ENCODE data around the gene ALDH8A1.

Gene ALDH8A1

GRCh38 chr6:134951494-134952263 lies 1.8 kb upstream of the ALDH8A1 start:
- Histone ChIP-seq H3K4me1 (ENCODE audit: control insufficient read depth, insufficient read depth, low read length) (0 out of 2 replicates have a peak, but pooled peaks cover 1% of the 10 kb centered on the region), H3K36me3 (ENCODE audit: control insufficient read depth, insufficient read depth, low read length) (no peaks in the 10 kb centered on the region), H3K9me3 (ENCODE audit: control insufficient read depth, insufficient read depth, low read length) (no peaks in the 10 kb centered on the region), H3K27ac (ENCODE audit: low read length) (no peak overlapping the region), H3K4me3 (ENCODE audit: low read length) (no peak overlapping the region), H3K27me3 (ENCODE audit: control insufficient read depth, insufficient read depth, low read length) (no peaks in the 10 kb centered on the region)
- no peak for DNase-seq (ENCODE audit: low read depth, low spot score)
- no CpG with 5 or more reads among the region's 13 CpGs for WGBS (ENCODE audit: insufficient coverage, insufficient read length)

GRCh38 chr6:134950482-134950881 lies 581 bp upstream of the ALDH8A1 start:
- Histone ChIP-seq H3K27ac (ENCODE audit: low read length) (no peak overlapping the region), H3K36me3 (ENCODE audit: control insufficient read depth, insufficient read depth, low read length) (no peaks in the 10 kb centered on the region), H3K4me3 (ENCODE audit: low read length) (no peak overlapping the region), H3K27me3 (ENCODE audit: control insufficient read depth, insufficient read depth, low read length) (no peaks in the 10 kb centered on the region), H3K9me3 (ENCODE audit: control insufficient read depth, insufficient read depth, low read length) (no peaks in the 10 kb centered on the region), H3K4me1 (ENCODE audit: control insufficient read depth, insufficient read depth, low read length) (0 out of 2 replicates have a peak, but pooled peaks cover 1% of the 10 kb centered on the region)
- no peak for DNase-seq (ENCODE audit: low read depth, low spot score)
- WGBS (ENCODE audit: insufficient coverage, insufficient read length): no CpG with 5 or more reads among the region's 2 CpGs

- Histone ChIP-seq H3K4me1 (ENCODE audit: control insufficient read depth, insufficient read depth, low read length) (no peaks in the 10 kb centered on the region), H3K4me3 (ENCODE audit: low read length) (no peak overlapping the region), H3K36me3 (ENCODE audit: control insufficient read depth, insufficient read depth, low read length) (no peaks in the 10 kb centered on the region), H3K27ac (ENCODE audit: low read length) (no peak overlapping the region), H3K27me3 (ENCODE audit: control insufficient read depth, insufficient read depth, low read length) (no peaks in the 10 kb centered on the region), H3K9me3 (ENCODE audit: control insufficient read depth, insufficient read depth, low read length) (no peaks in the 10 kb centered on the region)
- WGBS (ENCODE audit: insufficient coverage, insufficient read length): no CpG with 5 or more reads among the region's 1 CpG
- DNase-seq (ENCODE audit: low read depth, low spot score): no peak
Observed at GRCh38 chr6:134948691-134949090, 1.2 kb downstream of the ALDH8A1 start.

- DNase-seq (ENCODE audit: low read depth, low spot score): no peak
- Histone ChIP-seq H3K27me3 (ENCODE audit: control insufficient read depth, insufficient read depth, low read length) (no peaks in the 10 kb centered on the region), H3K27ac (ENCODE audit: low read length) (no peak overlapping the region), H3K9me3 (ENCODE audit: control insufficient read depth, insufficient read depth, low read length) (no peaks in the 10 kb centered on the region), H3K36me3 (ENCODE audit: control insufficient read depth, insufficient read depth, low read length) (no peaks in the 10 kb centered on the region), H3K4me1 (ENCODE audit: control insufficient read depth, insufficient read depth, low read length) (no peaks in the 10 kb centered on the region), H3K4me3 (ENCODE audit: low read length) (no peak overlapping the region)
Observed at GRCh38 chr6:134948142-134948541, 1.8 kb downstream of the ALDH8A1 start.

- Histone ChIP-seq H3K4me3 (ENCODE audit: low read length) (no peak overlapping the region), H3K27me3 (ENCODE audit: control insufficient read depth, insufficient read depth, low read length) (no peaks in the 10 kb centered on the region), H3K36me3 (ENCODE audit: control insufficient read depth, insufficient read depth, low read length) (no peaks in the 10 kb centered on the region), H3K9me3 (ENCODE audit: control insufficient read depth, insufficient read depth, low read length) (no peaks in the 10 kb centered on the region), H3K4me1 (ENCODE audit: control insufficient read depth, insufficient read depth, low read length) (no peaks in the 10 kb centered on the region), H3K27ac (ENCODE audit: low read length) (no peak overlapping the region)
- DNase-seq (ENCODE audit: low read depth, low spot score): no peak
Observed at GRCh38 chr6:134945045-134945444, 4.9 kb downstream of the ALDH8A1 start.

- Histone ChIP-seq H3K36me3 (ENCODE audit: control insufficient read depth, insufficient read depth, low read length) (no peaks in the 10 kb centered on the region), H3K4me3 (ENCODE audit: low read length) (no peak overlapping the region), H3K27me3 (ENCODE audit: control insufficient read depth, insufficient read depth, low read length) (no peaks in the 10 kb centered on the region), H3K27ac (ENCODE audit: low read length) (no peak overlapping the region), H3K4me1 (ENCODE audit: control insufficient read depth, insufficient read depth, low read length) (no peaks in the 10 kb centered on the region), H3K9me3 (ENCODE audit: control insufficient read depth, insufficient read depth, low read length) (no peaks in the 10 kb centered on the region)
- no peak for DNase-seq (ENCODE audit: low read depth, low spot score)
- WGBS (ENCODE audit: insufficient coverage, insufficient read length): no CpG with 5 or more reads among the region's 9 CpGs
Observed at GRCh38 chr6:134943522-134944111, 6.3 kb downstream of the ALDH8A1 start.

- no CpG with 5 or more reads among the region's 5 CpGs for WGBS (ENCODE audit: insufficient coverage, insufficient read length)
- Histone ChIP-seq H3K4me1 (ENCODE audit: control insufficient read depth, insufficient read depth, low read length) (no peaks in the 10 kb centered on the region), H3K27ac (ENCODE audit: low read length) (no peak overlapping the region), H3K9me3 (ENCODE audit: control insufficient read depth, insufficient read depth, low read length) (no peaks in the 10 kb centered on the region), H3K27me3 (ENCODE audit: control insufficient read depth, insufficient read depth, low read length) (no peaks in the 10 kb centered on the region), H3K36me3 (ENCODE audit: control insufficient read depth, insufficient read depth, low read length) (no peaks in the 10 kb centered on the region), H3K4me3 (ENCODE audit: low read length) (no peak overlapping the region)
- no peak for DNase-seq (ENCODE audit: low read depth, low spot score)
Observed at GRCh38 chr6:134938896-134939295, 11.0 kb downstream of the ALDH8A1 start.

- H3K27me3 ChIP-seq (ENCODE audit: control insufficient read depth, insufficient read depth, low read length): no peaks in the 10 kb centered on the region
- H3K36me3 ChIP-seq (ENCODE audit: control insufficient read depth, insufficient read depth, low read length): no peaks in the 10 kb centered on the region
- no peaks in the 10 kb centered on the region for H3K9me3 ChIP-seq (ENCODE audit: control insufficient read depth, insufficient read depth, low read length)
- WGBS (ENCODE audit: insufficient coverage, insufficient read length): no CpG with 5 or more reads among the region's 5 CpGs
- DNase-seq (ENCODE audit: low read depth, low spot score): no peak
- H3K4me1 ChIP-seq (ENCODE audit: control insufficient read depth, insufficient read depth, low read length): no peaks in the 10 kb centered on the region
- H3K4me3 ChIP-seq (ENCODE audit: low read length): no peak overlapping the region
- no peak overlapping the region for H3K27ac ChIP-seq (ENCODE audit: low read length)
Observed at GRCh38 chr6:134937426-134937825, 12.5 kb downstream of the ALDH8A1 start.

GRCh38 chr6:134936931-134937330 lies 13.0 kb downstream of the ALDH8A1 start:
- DNase-seq (ENCODE audit: low read depth, low spot score): no peak
- Histone ChIP-seq H3K9me3 (ENCODE audit: control insufficient read depth, insufficient read depth, low read length) (no peaks in the 10 kb centered on the region), H3K4me1 (ENCODE audit: control insufficient read depth, insufficient read depth, low read length) (no peaks in the 10 kb centered on the region), H3K4me3 (ENCODE audit: low read length) (no peak overlapping the region), H3K27me3 (ENCODE audit: control insufficient read depth, insufficient read depth, low read length) (no peaks in the 10 kb centered on the region), H3K27ac (ENCODE audit: low read length) (no peak overlapping the region), H3K36me3 (ENCODE audit: control insufficient read depth, insufficient read depth, low read length) (no peaks in the 10 kb centered on the region)
- no CpG with 5 or more reads among the region's 5 CpGs for WGBS (ENCODE audit: insufficient coverage, insufficient read length)

GRCh38 chr6:134936476-134936875 lies 13.4 kb downstream of the ALDH8A1 start:
- no peaks in the 10 kb centered on the region for H3K9me3 ChIP-seq (ENCODE audit: control insufficient read depth, insufficient read depth, low read length)
- no peak overlapping the region for H3K27ac ChIP-seq (ENCODE audit: low read length)
- no peak for DNase-seq (ENCODE audit: low read depth, low spot score)
- no peaks in the 10 kb centered on the region for H3K36me3 ChIP-seq (ENCODE audit: control insufficient read depth, insufficient read depth, low read length)
- H3K4me3 ChIP-seq (ENCODE audit: low read length): no peak overlapping the region
- H3K4me1 ChIP-seq (ENCODE audit: control insufficient read depth, insufficient read depth, low read length): no peaks in the 10 kb centered on the region
- WGBS (ENCODE audit: insufficient coverage, insufficient read length): no CpG with 5 or more reads among the region's 5 CpGs
- H3K27me3 ChIP-seq (ENCODE audit: control insufficient read depth, insufficient read depth, low read length): no peaks in the 10 kb centered on the region

Data from iPS DF 6.9 (cell line).